ENCODE measurements around the gene SLAMF1.
"Not testable (repeated sequence)": the region's sequence is repeated elsewhere in the genome, so short reads cannot be mapped to it uniquely, and the experiment has no call there.

The SLAMF1 gene

GRCh38 chr1:160597051-160597450 is 49.8 kb downstream of the SLAMF1 start:
- no peak for DNase-seq

- DNase-seq, result no peak
Measured at GRCh38 chr1:160590488-160590887, 56.4 kb downstream of the SLAMF1 start.

- no peak for DNase-seq
Measured at GRCh38 chr1:160588468-160588867, 58.4 kb downstream of the SLAMF1 start.

GRCh38 chr1:160584784-160585183 is 62.1 kb downstream of the SLAMF1 start:
- no peak for DNase-seq

GRCh38 chr1:160582976-160583375 is 63.9 kb downstream of the SLAMF1 start:
- DNase-seq, result not testable (repeated sequence)

- DNase-seq, result no peak
Measured at GRCh38 chr1:160581961-160582360, 64.9 kb downstream of the SLAMF1 start.

- peak; percentile 74 to 77 for DNase-seq
Measured at GRCh38 chr1:160580221-160580812, 66.5 kb downstream of the SLAMF1 start.

- peak; percentile 71 to 75 for DNase-seq
Measured at GRCh38 chr1:160579216-160579701, 67.6 kb downstream of the SLAMF1 start, which contains the start of gene CD84. TSS of gene CD84 (minus strand) at chr1:160579496. CDS start at chr1:160579437, 59 bp downstream.

- peak; percentile 15 to 38 for DNase-seq
Measured at GRCh38 chr1:160578525-160579191, 68.2 kb downstream of the SLAMF1 start.

- DNase-seq, result peak; percentile 49 to 61
Measured at GRCh38 chr1:160578175-160578524, 68.7 kb downstream of the SLAMF1 start.

GRCh38 chr1:160577671-160578070 is 69.2 kb downstream of the SLAMF1 start:
- no peak for DNase-seq

GRCh38 chr1:160576884-160577283 is 70.0 kb downstream of the SLAMF1 start:
- peak; percentile 41 to 64 for DNase-seq

GRCh38 chr1:160576390-160576789 is 70.5 kb downstream of the SLAMF1 start:
- peak; percentile 54 to 68 for DNase-seq

- DNase-seq, result peak; percentile 97
Measured at GRCh38 chr1:160575112-160575664, 71.7 kb downstream of the SLAMF1 start.

GRCh38 chr1:160570840-160571239 is 76.0 kb downstream of the SLAMF1 start:
- peak; percentile 71 to 80 for DNase-seq

- peak; percentile 64 to 68 for DNase-seq
Measured at GRCh38 chr1:160569806-160570205, 77.0 kb downstream of the SLAMF1 start.

- DNase-seq, result peak; percentile 66 to 88
Measured at GRCh38 chr1:160567858-160568682, 78.8 kb downstream of the SLAMF1 start.

- no peak for DNase-seq
Measured at GRCh38 chr1:160567341-160567740, 79.5 kb downstream of the SLAMF1 start.

- no peak for DNase-seq
Measured at GRCh38 chr1:160565564-160565963, 81.3 kb downstream of the SLAMF1 start.

GRCh38 chr1:160563230-160563629 is 83.6 kb downstream of the SLAMF1 start:
- DNase-seq, result not testable (repeated sequence)

GRCh38 chr1:160562745-160563144 is 84.1 kb downstream of the SLAMF1 start:
- not testable (repeated sequence) for DNase-seq

- no peak for DNase-seq
Measured at GRCh38 chr1:160560806-160561205, 86.0 kb downstream of the SLAMF1 start.
